Loucy (cell line): ENCODE measurements around the gene NFIX.
"Not testable (repeated sequence)": the region's sequence is repeated elsewhere in the genome, so short reads cannot be mapped to it uniquely, and the experiment has no call there.

Source experiments
- H2AFZ ChIP-seq: fragments of 200-600 bp; sonication (generic); 2 replicates; pipeline ENCODE4 v1.6.0; 2016; ENCODE audit warnings: antibody characterized with exemption, mild to moderate bottlenecking, low read length, moderate library complexity
- H3F3A ChIP-seq: fragments of 200-600 bp; 2 replicates; pipeline ENCODE4 v1.6.0; 2016; ENCODE audit warnings: antibody characterized with exemption, low read depth, mild to moderate bottlenecking
- H3K27me3 ChIP-seq: fragments of 200-600 bp; sonication (generic); 2 replicates; pipeline ENCODE4 v1.6.1; 2014; ENCODE audit warnings: low read length, mild to moderate bottlenecking; ENCODE audit not compliant: insufficient read depth, poor library complexity, severe bottlenecking
- H3K36me3 ChIP-seq: fragments of 200-600 bp; sonication (generic); 2 replicates; pipeline ENCODE4 v1.6.1; 2016; ENCODE audit warnings: low read length; ENCODE audit not compliant: insufficient read depth
- H3K4me1 ChIP-seq: fragments of 200-600 bp; sonication (generic); 2 replicates; pipeline ENCODE4 v1.5.1; 2014; ENCODE audit warnings: low read length, mild to moderate bottlenecking; ENCODE audit not compliant: insufficient read depth, poor library complexity, severe bottlenecking
- H3K4me2 ChIP-seq: fragments of 200-600 bp; sonication (generic); 2 replicates; pipeline ENCODE4 v1.6.0; 2014; ENCODE audit warnings: antibody characterized with exemption, low read length, low read depth, mild to moderate bottlenecking; ENCODE audit not compliant: poor library complexity, severe bottlenecking
- H3K4me3 ChIP-seq: fragments of 200-600 bp; sonication (generic); 2 replicates; pipeline ENCODE4 v1.5.1; 2014; ENCODE audit warnings: low read length, mild to moderate bottlenecking, mixed read lengths; ENCODE audit not compliant: poor library complexity, severe bottlenecking
- H3K79me2 ChIP-seq: fragments of 200-600 bp; sonication (generic); 2 replicates; pipeline ENCODE4 v1.6.1; 2014; ENCODE audit warnings: low read length; ENCODE audit not compliant: insufficient read depth
- H3K9ac ChIP-seq: fragments of 200-600 bp; sonication (generic); 2 replicates; pipeline ENCODE4 v1.6.0; 2014; ENCODE audit warnings: mild to moderate bottlenecking, low read depth, low read length, moderate library complexity; ENCODE audit not compliant: poor library complexity, severe bottlenecking
- H3K9me2 ChIP-seq: fragments of 200-600 bp; sonication (generic); replicated peaks from 2 replicates; pipeline ENCODE4 v1.6.1; 2016; ENCODE audit warnings: low read depth, low read length, mixed read lengths
- H3K9me3 ChIP-seq: fragments of 200-600 bp; sonication (generic); 2 replicates; pipeline ENCODE4 v1.6.1; 2014; ENCODE audit warnings: mild to moderate bottlenecking, antibody characterized with exemption, low read length, low read depth; ENCODE audit not compliant: insufficient read depth
- H4K20me1 ChIP-seq: fragments of 200-600 bp; sonication (generic); 2 replicates; pipeline ENCODE4 v1.6.0; 2014; ENCODE audit warnings: antibody characterized with exemption, low read length, mild to moderate bottlenecking; ENCODE audit not compliant: insufficient read depth, poor library complexity, severe bottlenecking
- CTCF ChIP-seq: fragments of 200-600 bp; sonication (generic); conservative IDR thresholded peaks from 2 replicates; pipeline ENCODE4 v1.5.1; 2014; ENCODE audit warnings: mild to moderate bottlenecking, antibody characterized with exemption, low read length
- EZH2phosphoT487 ChIP-seq: fragments of 200-600 bp; IDR thresholded peaks from 2 replicates; pipeline ENCODE4 v1.6.1; 2018; ENCODE audit warnings: antibody characterized with exemption, mild to moderate bottlenecking, moderate library complexity, borderline replicate concordance

The NFIX gene

GRCh38 chr19:12953138-12953798, 42.0 kb upstream of the NFIX start:
- Histone ChIP-seq H3K4me2 (no peak overlapping the region), H2AFZ (no peak overlapping the region), H3K9me3 (no peaks in the 10 kb centered on the region), H3K27me3 (no peaks in the 10 kb centered on the region), H3K79me2 (peaks cover 80% of the 10 kb centered on the region), H4K20me1 (peaks cover 30% of the 10 kb centered on the region), H3K9me2 (no peaks in the 10 kb centered on the region), H3K4me1 (peaks cover 23% of the 10 kb centered on the region), H3K9ac (no peak overlapping the region), H3F3A (peaks cover 3% of the 10 kb centered on the region; the same call in 1 of the 2 replicates), H3K36me3 (peaks cover 30% of the 10 kb centered on the region; the same call in 1 of the 2 replicates), H3K4me3 (no peak overlapping the region)
- TF ChIP-seq EZH2phosphoT487 (no peak), CTCF (no peak)

- Histone ChIP-seq H3K9me3 (no peaks in the 10 kb centered on the region), H3K4me2 (peak overlapping the region; percentile 93), H3K79me2 (peaks cover 72% of the 10 kb centered on the region), H2AFZ (no peak overlapping the region), H3F3A (peaks cover 3% of the 10 kb centered on the region; the same call in 1 of the 2 replicates), H4K20me1 (peaks cover 22% of the 10 kb centered on the region), H3K9ac (no peak overlapping the region), H3K4me3 (peak overlapping the region; percentile 43), H3K27me3 (no peaks in the 10 kb centered on the region), H3K4me1 (peaks cover 23% of the 10 kb centered on the region), H3K9me2 (no peaks in the 10 kb centered on the region), H3K36me3 (peaks cover 22% of the 10 kb centered on the region; the same call in 1 of the 2 replicates)
- TF ChIP-seq EZH2phosphoT487 (no peak), CTCF (no peak)
Measured at GRCh38 chr19:12953799-12954611, 41.3 kb upstream of the NFIX start.

- Histone ChIP-seq H3K27me3 (no peaks in the 10 kb centered on the region), H3K36me3 (peaks cover 16% of the 10 kb centered on the region; the same call in 1 of the 2 replicates), H3K79me2 (peaks cover 67% of the 10 kb centered on the region), H3K9ac (peak overlapping the region; percentile 48), H4K20me1 (peaks cover 18% of the 10 kb centered on the region), H3K9me3 (no peaks in the 10 kb centered on the region), H2AFZ (no peak overlapping the region), H3K4me1 (peaks cover 23% of the 10 kb centered on the region), H3K4me3 (peak overlapping the region; percentile 43), H3K4me2 (peak overlapping the region; percentile 93), H3K9me2 (no peaks in the 10 kb centered on the region), H3F3A (peaks cover 3% of the 10 kb centered on the region; the same call in 1 of the 2 replicates)
- TF ChIP-seq CTCF (no peak), EZH2phosphoT487 (no peak)
Measured at GRCh38 chr19:12954612-12954962, 40.7 kb upstream of the NFIX start.

- not testable (repeated sequence) for H3K27me3 ChIP-seq, H2AFZ ChIP-seq, H3K9me3 ChIP-seq, H3K36me3 ChIP-seq, H3K9me2 ChIP-seq, H3F3A ChIP-seq
- Histone ChIP-seq H3K4me1 (peaks cover 23% of the 10 kb centered on the region), H3K9ac (peak overlapping the region; percentile 87), H3K79me2 (peaks cover 61% of the 10 kb centered on the region), H3K4me2 (peak overlapping the region; percentile 93), H3K4me3 (peak overlapping the region; percentile 91), H4K20me1 (peaks cover 16% of the 10 kb centered on the region)
Measured at GRCh38 chr19:12955575-12955974, 39.7 kb upstream of the NFIX start.
